Measurements from ENCODE around the gene CYP4A22.

CYP4A22 gene

DNA sequence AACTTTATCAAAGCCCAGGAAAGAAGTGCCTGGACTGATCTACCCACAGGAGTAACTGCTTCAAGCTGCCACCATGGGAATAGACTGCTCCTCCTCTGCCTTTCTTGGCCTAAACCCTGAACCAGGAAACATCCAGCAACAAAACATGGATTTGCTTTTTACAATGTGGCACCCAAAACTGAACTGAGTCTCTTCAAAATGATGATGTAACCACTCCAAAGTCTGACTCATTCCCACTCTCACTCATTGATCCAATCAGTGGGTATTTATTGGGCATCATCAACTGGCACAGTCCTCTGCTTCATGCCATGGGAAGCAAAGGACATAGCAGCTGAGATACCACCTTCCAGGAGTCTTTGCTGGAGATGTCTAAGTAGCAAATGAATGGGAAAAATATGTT lies 23.5 kb downstream of the CYP4A22 start:
- no peak for DNase-seq

GRCh38 chr1:47161298-47162040 lies 24.2 kb downstream of the CYP4A22 start:
- no peak for DNase-seq

- DNase-seq = no peak
Measured at GRCh38 chr1:47164552-47164951, 27.3 kb downstream of the CYP4A22 start.

- no peak for DNase-seq
Measured at GRCh38 chr1:47172782-47173181, 35.5 kb downstream of the CYP4A22 start.

DNA sequence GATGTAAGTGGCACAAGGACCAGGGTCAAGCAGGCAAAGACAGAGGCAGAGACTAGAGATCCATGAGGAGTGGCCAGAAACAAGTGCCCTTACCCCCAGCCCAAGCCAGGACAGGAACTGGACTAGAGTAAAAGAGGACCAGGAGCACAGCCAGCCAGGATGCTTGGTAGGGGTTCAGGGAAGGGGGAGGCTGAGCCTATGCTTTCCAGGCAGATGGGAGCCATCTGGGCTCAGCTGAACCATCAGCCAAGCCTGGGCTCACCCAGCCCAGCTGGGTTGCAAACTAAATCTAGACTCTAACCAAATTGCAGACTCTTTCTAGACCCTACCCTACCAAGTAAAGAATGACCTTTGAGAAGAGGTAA lies 37.4 kb downstream of the CYP4A22 start:
- DNase-seq = no peak

GRCh38 chr1:47175227-47175934 lies 38.1 kb downstream of the CYP4A22 start:
- DNase-seq = peak; percentile 39

DNA sequence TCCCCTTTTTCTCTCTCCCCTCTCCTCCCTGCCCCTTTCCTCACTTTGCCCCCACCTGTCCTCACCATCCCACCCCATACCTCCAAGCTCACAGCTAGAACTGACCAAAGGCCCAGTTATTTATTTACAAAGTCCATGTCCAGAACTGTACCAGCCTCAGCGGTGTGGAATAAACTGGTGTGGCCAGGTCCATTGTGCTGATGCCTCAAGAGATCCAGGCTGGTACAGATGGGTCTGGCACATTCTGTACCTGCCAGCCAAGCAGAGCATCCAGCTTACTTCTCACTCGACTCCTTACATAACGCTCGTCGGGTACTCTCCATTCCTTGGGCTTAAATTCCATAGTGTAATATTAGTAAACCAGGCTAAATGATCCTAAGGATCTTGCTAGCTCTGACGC lies 40.8 kb downstream of the CYP4A22 start:
- DNase-seq = no peak

DNA sequence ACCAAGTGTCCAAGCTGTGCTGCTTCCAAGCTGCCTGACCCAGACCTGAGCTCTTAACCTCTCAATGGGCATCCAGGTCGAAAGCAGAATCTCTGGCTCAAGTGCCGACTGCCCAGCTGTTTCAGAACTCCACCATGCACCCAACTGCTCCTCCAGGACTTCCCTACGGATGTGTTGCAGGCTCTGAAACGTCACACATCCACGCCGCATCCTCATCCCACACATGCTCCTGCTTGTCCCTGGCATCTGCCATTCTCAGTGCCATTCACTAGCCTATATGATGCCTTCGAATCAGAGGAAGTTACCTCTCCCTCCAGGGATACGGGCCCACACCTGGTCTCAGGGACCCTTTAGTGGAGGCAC lies 41.4 kb downstream of the CYP4A22 start:
- DNase-seq = no peak

- peak; percentile 64 for DNase-seq
Measured at GRCh38 chr1:47179017-47179987, 42.1 kb downstream of the CYP4A22 start.

GRCh38 chr1:47179988-47180563 lies 42.8 kb downstream of the CYP4A22 start:
- no peak for DNase-seq

DNA sequence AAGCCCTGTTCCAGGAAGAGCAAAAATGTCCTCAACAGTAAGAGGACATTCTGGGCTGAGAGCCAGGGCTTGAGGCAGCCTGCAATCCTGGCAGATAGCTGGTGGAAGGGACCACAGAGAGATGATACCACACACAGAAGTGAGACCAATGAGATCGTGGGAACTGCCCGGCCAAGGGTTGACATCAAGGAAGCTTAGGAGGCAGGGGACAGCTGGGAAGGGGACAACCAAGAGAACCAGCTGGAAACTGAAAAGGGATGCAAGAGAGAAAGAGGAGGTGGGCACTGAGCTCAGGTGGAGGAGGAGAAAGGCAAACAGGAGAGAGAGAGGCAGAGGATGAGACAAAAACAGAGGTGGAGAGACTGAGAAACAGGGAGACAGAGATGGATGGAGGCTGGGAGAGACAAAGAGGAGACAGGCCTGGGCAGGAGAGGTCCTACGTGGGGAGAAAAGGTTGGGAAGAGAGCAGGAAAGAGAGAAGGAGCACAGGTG lies 43.4 kb downstream of the CYP4A22 start:
- no peak for DNase-seq

- no peak for DNase-seq
Measured at GRCh38 chr1:47181095-47181954, 44.1 kb downstream of the CYP4A22 start.

GRCh38 chr1:47181955-47182675 lies 44.9 kb downstream of the CYP4A22 start:
- DNase-seq = no peak

DNA sequence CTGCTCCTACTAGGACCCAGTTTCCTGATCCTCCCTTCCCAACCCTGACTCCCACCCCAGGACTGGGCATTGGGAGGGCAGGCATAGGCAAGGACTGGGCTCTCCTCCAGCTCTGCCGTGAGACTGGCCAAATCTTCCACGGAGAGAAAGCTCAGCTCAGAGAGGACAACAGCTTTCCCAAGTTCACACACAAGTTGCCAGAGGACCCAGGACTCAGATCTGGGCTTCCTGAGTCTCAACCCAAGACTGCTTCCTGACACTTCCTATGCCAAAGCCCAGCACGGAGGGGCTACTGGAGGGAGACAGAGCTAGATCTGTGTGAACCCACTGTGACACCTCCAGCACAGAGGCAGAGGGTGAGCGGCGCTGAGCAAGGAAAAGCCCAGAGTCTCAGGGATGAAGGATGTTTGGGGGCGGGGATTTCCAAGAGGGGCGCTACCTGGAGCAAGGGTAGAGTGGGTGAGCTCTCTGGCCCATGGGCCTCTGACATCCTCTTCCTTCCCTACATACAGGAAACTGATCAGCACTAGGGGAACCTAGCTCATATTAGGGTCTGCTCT lies 45.5 kb downstream of the CYP4A22 start:
- no peak for DNase-seq

DNA sequence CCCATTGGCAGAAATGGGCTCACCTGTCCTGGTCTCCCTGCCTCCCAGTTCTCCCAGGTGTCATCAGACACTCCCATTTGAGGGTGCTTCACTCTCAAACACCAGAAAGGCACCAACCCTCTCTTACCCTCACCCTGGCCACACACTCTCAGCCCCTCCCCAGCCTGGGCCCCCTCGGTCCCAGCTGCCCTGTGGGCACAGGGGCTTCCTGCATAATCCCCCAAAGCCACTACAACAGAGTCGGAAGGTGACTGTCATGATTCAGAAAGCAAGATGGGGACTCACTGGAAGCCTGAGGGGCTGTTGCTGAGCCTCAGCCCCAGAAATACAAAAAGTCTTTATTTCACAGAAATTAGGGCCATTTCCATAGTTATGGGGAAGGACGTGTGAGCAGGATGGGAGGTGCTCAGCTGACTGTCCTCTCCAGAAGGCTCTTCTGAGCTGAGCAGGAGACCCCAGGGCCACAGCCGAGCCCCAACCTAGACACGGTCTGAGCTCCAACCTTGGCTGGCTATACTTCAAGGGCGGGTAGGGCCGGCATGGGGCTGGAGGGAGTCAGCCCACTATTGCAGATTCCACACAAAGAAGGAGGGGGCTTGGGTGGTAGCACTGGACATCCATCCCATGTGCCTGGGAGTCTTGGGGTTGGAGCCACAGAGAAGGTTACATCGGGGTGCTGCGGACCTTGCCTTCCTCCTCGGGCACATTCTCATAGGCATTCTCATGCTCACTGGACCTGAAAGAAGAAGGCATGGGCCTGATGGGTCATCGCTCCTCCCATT lies 46.3 kb downstream of the CYP4A22 start:
- no peak for DNase-seq

DNA sequence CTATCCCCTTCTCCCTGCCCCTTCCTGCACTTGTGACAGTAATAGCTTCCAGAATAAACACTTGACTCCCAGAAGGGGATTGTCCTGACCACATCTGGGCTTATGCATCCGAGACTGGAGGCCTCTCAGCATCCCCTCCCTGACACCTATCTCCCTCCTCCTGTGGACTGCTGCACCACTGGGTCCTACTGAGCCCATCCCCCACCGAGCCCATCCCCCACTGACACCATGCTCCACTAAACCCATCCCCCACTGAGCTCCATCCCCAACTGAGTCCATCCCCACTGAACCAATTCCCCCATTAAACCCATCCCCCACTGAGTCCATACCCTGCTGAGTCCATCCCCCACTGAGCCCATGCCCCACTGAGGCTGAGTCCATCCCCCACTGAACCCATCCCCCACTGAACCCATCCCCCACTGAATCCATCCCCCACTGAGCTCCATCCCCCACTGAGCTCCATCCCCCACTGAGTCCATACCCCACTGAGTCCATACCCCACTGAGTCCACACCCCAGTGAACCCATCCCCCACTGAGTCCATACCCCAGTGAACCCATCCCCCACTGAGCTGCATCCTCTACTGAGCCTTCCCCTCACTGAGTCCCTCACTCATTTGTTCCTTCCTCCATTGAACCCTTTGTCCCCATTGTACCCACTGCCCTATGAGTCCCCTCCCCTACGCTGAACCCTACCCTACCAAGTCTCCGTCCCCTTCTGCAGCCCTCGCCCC lies 47.0 kb downstream of the CYP4A22 start:
- DNase-seq = no peak

DNA sequence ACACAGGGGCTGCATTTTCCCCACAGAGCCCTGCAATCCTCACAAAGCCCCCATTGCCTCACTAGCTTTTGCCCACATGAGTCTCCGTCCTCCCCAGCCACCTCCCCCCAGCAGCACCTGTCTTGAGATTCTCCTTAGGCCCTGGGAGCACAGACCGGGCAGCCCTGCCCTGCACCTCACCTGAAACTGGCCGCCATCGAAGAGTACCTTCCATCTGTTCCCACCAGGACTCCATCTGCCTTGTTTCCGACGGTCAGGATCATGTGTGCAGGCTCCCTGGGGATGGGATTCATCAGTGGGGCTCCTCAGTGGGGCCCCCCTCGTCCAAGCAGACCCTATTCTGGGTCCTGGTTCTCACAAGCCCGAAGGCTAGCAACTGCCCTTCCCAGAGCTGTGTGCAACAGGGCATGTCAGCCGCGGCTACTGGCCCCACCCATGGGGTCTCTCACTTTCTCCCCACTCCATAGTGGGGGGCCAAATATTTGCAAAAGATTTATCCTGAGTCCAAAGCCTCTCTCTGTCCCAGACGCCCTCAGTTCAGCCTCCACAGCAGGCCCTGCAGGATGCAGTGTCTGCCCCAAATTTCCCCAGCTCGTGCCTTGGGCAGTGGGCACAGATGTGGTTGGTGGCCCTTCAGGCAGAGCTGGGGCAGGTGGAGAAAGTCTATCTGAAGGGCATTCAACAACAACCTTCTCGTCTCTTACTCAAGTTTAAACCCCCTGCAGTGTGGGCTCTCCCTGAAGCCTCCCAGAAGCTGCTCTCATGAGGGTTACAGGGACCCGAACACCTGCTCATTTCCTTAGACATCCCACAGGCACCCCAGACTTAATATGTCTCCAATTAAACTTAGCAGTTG lies 47.8 kb downstream of the CYP4A22 start:
- no peak for DNase-seq

Data from activated CD4-positive, alpha-beta T cell treated with anti-CD3 and anti-CD28 coated beads, Interleukin-2, amount 50 U/mL, for 1 hour (primary cell).